Measurements from ENCODE around the gene R3HDML. TPM values are rescaled to one million over a fixed set of nuclear protein-coding genes. Genes with fewer than 3 reads are reported as not detected.
A peak's percentile ranks its signal among the peaks of the same experiment; 100 is the strongest.

The R3HDML gene
- total and polyA plus RNA-seq, 2 of the 13 experiments (the other 11 are each of a cell fraction or from before 2014, with no cell fraction given) = not detected

DNA sequence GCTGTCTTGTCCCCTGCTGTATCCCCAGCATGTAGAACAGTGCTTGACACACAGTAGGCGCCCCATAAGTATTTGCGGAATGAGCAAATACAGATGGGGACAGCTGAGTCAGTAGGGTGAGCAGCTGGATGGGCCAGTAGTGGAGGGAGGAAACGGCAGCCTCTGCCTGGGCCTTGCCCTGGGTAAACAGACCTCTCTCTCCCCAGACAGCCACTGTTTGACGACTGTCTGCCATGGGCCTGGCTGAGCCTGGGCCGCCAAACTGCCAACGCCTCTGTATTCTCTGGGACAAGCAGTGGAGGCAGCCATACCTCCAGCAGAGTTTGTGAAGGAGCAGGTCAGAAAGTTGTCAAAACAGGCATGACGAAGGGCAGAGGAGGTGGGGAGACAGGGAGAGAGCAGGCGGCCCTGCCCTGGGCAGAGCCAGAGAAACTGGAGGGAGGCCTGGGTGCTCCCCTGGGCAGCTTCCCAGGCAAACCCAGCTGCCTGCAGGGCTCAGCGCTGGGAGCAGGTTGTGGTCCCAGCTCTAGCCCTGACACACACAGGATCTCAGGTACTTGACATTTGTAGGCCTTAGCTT lies 33.9 kb downstream of the R3HDML start (continued):
- TF ChIP-seq HOXA5 (CRISPR knock-in tag; IDR thresholded peaks at IDR 0.05) = peak; percentile 70; the same call in 1 of the 2 replicates
- TF ChIP-seq, protein P1, sequence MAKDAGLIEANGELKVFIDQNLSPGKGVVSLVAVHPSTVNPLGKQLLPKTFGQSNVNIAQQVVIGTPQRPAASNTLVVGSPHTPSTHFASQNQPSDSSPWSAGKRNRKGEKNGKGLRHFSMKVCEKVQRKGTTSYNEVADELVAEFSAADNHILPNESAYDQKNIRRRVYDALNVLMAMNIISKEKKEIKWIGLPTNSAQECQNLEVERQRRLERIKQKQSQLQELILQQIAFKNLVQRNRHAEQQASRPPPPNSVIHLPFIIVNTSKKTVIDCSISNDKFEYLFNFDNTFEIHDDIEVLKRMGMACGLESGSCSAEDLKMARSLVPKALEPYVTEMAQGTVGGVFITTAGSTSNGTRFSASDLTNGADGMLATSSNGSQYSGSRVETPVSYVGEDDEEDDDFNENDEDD (CRISPR knock-in tag; IDR thresholded peaks at IDR 0.05; ENCODE audit: borderline replicate concordance) = peak; percentile 52; the same call in 1 of the 2 replicates
- no peak; the same call in 1 of the 2 replicates for TF ChIP-seq ZNF232 (CRISPR knock-in tag; IDR thresholded peaks at IDR 0.05; ENCODE audit: borderline replicate concordance)
- TF ChIP-seq ATRX (CRISPR knock-in tag; IDR thresholded peaks at IDR 0.05; ENCODE audit: borderline replicate concordance) = no peak
- TF ChIP-seq CHD4 (IDR thresholded peaks at IDR 0.05; ENCODE audit: borderline replicate concordance, low read length) = no peak
- TF ChIP-seq, protein P2, sequence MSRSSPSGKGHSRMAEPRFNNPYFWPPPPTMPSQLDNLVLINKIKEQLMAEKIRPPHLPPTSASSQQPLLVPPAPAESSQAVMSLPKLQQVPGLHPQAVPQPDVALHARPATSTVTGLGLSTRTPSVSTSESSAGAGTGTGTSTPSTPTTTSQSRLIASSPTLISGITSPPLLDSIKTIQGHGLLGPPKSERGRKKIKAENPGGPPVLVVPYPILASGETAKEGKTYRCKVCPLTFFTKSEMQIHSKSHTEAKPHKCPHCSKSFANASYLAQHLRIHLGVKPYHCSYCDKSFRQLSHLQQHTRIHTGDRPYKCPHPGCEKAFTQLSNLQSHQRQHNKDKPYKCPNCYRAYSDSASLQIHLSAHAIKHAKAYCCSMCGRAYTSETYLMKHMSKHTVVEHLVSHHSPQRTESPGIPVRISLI (CRISPR knock-in tag; IDR thresholded peaks at IDR 0.05; ENCODE audit: borderline replicate concordance) = no peak
- peak; percentile 72 for TF ChIP-seq CEBPG (CRISPR knock-in tag; IDR thresholded peaks at IDR 0.05)
- TF ChIP-seq SMYD3 (CRISPR knock-in tag; IDR thresholded peaks at IDR 0.05) = 0 out of 2 replicates have a peak, but pooled peaks have one; percentile 46
- TF ChIP-seq, protein P3, sequence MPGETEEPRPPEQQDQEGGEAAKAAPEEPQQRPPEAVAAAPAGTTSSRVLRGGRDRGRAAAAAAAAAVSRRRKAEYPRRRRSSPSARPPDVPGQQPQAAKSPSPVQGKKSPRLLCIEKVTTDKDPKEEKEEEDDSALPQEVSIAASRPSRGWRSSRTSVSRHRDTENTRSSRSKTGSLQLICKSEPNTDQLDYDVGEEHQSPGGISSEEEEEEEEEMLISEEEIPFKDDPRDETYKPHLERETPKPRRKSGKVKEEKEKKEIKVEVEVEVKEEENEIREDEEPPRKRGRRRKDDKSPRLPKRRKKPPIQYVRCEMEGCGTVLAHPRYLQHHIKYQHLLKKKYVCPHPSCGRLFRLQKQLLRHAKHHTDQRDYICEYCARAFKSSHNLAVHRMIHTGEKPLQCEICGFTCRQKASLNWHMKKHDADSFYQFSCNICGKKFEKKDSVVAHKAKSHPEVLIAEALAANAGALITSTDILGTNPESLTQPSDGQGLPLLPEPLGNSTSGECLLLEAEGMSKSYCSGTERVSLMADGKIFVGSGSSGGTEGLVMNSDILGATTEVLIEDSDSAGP (CRISPR knock-in tag; IDR thresholded peaks at IDR 0.05; ENCODE audit: borderline replicate concordance) = peak; percentile 85
- peak; percentile 95 for TF ChIP-seq ZNF3 (CRISPR knock-in tag; IDR thresholded peaks at IDR 0.05)
- TF ChIP-seq, protein P4, sequence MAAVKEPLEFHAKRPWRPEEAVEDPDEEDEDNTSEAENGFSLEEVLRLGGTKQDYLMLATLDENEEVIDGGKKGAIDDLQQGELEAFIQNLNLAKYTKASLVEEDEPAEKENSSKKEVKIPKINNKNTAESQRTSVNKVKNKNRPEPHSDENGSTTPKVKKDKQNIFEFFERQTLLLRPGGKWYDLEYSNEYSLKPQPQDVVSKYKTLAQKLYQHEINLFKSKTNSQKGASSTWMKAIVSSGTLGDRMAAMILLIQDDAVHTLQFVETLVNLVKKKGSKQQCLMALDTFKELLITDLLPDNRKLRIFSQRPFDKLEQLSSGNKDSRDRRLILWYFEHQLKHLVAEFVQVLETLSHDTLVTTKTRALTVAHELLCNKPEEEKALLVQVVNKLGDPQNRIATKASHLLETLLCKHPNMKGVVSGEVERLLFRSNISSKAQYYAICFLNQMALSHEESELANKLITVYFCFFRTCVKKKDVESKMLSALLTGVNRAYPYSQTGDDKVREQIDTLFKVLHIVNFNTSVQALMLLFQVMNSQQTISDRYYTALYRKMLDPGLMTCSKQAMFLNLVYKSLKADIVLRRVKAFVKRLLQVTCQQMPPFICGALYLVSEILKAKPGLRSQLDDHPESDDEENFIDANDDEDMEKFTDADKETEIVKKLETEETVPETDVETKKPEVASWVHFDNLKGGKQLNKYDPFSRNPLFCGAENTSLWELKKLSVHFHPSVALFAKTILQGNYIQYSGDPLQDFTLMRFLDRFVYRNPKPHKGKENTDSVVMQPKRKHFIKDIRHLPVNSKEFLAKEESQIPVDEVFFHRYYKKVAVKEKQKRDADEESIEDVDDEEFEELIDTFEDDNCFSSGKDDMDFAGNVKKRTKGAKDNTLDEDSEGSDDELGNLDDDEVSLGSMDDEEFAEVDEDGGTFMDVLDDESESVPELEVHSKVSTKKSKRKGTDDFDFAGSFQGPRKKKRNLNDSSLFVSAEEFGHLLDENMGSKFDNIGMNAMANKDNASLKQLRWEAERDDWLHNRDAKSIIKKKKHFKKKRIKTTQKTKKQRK (IDR thresholded peaks at IDR 0.05; ENCODE audit: low read length) = no peak
- peak; percentile 89 for TF ChIP-seq RXRB (CRISPR knock-in tag; IDR thresholded peaks at IDR 0.05; ENCODE audit: borderline replicate concordance)
- peak; percentile 88 for TF ChIP-seq GATAD2A (CRISPR knock-in tag; IDR thresholded peaks at IDR 0.05)
- TF ChIP-seq, protein P5, sequence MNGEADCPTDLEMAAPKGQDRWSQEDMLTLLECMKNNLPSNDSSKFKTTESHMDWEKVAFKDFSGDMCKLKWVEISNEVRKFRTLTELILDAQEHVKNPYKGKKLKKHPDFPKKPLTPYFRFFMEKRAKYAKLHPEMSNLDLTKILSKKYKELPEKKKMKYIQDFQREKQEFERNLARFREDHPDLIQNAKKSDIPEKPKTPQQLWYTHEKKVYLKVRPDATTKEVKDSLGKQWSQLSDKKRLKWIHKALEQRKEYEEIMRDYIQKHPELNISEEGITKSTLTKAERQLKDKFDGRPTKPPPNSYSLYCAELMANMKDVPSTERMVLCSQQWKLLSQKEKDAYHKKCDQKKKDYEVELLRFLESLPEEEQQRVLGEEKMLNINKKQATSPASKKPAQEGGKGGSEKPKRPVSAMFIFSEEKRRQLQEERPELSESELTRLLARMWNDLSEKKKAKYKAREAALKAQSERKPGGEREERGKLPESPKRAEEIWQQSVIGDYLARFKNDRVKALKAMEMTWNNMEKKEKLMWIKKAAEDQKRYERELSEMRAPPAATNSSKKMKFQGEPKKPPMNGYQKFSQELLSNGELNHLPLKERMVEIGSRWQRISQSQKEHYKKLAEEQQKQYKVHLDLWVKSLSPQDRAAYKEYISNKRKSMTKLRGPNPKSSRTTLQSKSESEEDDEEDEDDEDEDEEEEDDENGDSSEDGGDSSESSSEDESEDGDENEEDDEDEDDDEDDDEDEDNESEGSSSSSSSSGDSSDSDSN (CRISPR knock-in tag; IDR thresholded peaks at IDR 0.05) = peak; percentile 93
- TF ChIP-seq NBN (conservative IDR thresholded peaks at IDR 0.05) = no peak
- TF ChIP-seq ZNF616 (CRISPR knock-in tag; IDR thresholded peaks at IDR 0.05; ENCODE audit: low read depth) = no peak
- no peak for TF ChIP-seq ZNF296 (CRISPR knock-in tag; conservative IDR thresholded peaks at IDR 0.05)
- TF ChIP-seq, protein P6, sequence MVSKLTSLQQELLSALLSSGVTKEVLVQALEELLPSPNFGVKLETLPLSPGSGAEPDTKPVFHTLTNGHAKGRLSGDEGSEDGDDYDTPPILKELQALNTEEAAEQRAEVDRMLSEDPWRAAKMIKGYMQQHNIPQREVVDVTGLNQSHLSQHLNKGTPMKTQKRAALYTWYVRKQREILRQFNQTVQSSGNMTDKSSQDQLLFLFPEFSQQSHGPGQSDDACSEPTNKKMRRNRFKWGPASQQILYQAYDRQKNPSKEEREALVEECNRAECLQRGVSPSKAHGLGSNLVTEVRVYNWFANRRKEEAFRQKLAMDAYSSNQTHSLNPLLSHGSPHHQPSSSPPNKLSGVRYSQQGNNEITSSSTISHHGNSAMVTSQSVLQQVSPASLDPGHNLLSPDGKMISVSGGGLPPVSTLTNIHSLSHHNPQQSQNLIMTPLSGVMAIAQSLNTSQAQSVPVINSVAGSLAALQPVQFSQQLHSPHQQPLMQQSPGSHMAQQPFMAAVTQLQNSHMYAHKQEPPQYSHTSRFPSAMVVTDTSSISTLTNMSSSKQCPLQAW (CRISPR knock-in tag; IDR thresholded peaks at IDR 0.05) = peak; percentile 94

Measured in HepG2 (cell line).